ENCODE measurements around the gene MXRA8.
A peak's percentile ranks its signal among the peaks of the same experiment; 100 is the strongest.

MXRA8 gene

DNA sequence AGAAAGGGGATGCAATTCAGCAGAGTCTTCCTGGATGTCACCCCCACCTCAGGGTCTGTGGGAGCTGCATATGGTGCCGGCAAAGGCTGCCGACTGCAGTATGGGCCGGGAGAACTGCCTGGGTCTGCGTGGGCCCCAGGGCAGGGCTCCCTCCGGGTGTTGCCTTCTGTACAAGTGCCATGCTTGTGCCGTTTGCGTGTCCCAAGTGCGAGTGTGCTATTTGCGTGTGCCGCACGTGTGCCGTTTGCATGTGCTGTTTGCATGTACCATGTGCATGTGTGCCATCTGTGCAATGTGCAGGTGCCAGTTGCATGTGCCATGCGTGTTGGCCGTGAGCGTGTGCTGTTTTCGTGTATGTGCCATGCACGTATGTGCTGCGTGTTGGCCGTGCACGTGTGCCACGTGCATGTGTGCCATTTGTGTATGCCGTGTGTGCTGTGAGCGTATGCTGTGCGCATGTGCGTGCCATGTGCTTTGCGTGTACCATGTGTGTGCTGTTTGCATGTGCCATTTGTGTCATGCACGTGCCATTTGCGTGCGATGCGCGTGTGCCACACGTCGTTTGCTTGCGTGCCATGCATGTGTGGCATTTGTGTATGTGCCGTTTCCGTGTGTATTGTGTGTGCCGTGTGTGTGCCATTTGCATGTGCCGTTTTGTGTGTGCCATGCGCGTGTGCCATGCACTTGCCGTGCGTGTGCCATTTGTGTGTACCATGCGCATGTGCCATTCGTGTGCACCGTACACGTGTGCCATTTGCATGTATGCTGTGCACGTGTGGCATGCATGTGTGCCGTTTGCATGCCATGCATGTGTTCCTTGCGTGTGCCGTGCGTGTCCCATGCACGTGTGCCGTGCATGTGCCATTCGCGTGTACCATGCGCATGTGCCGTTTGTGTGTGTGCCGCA, 28.8 kb downstream of the MXRA8 start:
- H3K4me3 ChIP-seq (replicated peaks in 1 of 2; ENCODE audit: low read depth in 2 of 2, low read length in 2 of 2): no peak overlapping the region
- DNase-seq (ENCODE audit: low read depth in 2 of 2): no peak
- TF ChIP-seq, protein P1, sequence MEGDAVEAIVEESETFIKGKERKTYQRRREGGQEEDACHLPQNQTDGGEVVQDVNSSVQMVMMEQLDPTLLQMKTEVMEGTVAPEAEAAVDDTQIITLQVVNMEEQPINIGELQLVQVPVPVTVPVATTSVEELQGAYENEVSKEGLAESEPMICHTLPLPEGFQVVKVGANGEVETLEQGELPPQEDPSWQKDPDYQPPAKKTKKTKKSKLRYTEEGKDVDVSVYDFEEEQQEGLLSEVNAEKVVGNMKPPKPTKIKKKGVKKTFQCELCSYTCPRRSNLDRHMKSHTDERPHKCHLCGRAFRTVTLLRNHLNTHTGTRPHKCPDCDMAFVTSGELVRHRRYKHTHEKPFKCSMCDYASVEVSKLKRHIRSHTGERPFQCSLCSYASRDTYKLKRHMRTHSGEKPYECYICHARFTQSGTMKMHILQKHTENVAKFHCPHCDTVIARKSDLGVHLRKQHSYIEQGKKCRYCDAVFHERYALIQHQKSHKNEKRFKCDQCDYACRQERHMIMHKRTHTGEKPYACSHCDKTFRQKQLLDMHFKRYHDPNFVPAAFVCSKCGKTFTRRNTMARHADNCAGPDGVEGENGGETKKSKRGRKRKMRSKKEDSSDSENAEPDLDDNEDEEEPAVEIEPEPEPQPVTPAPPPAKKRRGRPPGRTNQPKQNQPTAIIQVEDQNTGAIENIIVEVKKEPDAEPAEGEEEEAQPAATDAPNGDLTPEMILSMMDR (IDR thresholded peaks at IDR 0.05; ENCODE audit: low read depth, low read length): no peak

DNA sequence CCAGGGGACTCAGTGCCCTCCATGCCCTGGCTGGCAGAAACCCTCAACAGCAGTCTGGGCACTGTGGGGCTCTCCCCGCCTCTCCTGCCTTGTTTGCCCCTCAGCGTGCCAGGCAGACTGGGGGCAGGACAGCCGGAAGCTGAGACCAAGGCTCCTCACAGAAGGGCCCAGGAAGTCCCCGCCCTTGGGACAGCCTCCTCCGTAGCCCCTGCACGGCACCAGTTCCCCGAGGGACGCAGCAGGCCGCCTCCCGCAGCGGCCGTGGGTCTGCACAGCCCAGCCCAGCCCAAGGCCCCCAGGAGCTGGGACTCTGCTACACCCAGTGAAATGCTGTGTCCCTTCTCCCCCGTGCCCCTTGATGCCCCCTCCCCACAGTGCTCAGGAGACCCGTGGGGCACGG, 30.1 kb downstream of the MXRA8 start:
- DNase-seq (ENCODE audit: low read depth in 2 of 2): no peak
- TF ChIP-seq, protein P1 (IDR thresholded peaks at IDR 0.05; ENCODE audit: low read depth, low read length): no peak
- no peak overlapping the region for H3K4me3 ChIP-seq (replicated peaks in 1 of 2; ENCODE audit: low read depth in 2 of 2, low read length in 2 of 2)

DNA sequence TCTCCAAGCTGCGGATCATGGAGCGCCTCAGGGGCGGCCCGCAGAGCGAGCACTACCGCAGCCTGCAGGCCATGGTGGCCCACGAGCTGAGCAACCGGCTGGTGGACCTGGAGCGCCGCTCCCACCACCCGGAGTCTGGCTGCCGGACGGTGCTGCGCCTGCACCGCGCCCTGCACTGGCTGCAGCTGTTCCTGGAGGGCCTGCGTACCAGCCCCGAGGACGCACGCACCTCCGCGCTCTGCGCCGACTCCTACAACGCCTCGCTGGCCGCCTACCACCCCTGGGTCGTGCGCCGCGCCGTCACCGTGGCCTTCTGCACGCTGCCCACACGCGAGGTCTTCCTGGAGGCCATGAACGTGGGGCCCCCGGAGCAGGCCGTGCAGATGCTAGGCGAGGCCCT, 31.1 kb downstream of the MXRA8 start:
- TF ChIP-seq, protein P1 (IDR thresholded peaks at IDR 0.05; ENCODE audit: low read depth, low read length): no peak
- DNase-seq (ENCODE audit: low read depth in 2 of 2): no peak
- H3K4me3 ChIP-seq (replicated peaks in 1 of 2; ENCODE audit: low read depth in 2 of 2, low read length in 2 of 2): no peak overlapping the region

DNA sequence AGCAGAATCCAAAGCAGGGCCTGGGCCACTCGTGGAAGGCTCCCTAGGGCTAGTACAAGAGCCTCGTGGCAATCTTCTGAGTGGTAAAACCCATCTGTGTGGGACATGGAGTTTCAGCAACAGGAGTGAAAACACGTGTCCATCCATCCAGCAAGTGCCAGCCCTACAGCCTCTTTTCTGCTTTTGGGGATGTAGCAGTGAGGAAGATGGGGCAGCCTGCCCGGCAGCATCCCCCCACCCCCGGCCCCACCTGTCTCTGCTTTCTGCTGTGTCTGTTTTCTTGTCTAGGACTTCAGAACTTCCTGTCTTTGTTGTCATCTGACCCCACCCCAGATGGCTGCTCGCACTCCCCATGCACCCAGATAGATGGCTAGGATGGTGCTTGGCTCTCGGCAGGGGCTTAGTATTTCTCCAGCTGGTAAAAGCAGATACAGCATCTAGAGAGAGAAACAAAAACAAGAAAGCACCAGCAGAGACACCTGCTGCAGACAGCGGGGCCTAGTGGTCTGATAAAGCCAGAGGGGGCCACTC, 32.2 kb downstream of the MXRA8 start:
- H3K4me3 ChIP-seq (replicated peaks in 1 of 2; ENCODE audit: low read depth in 2 of 2, low read length in 2 of 2): peak overlapping the region; percentile 81 to 86
- TF ChIP-seq, protein P1 (IDR thresholded peaks at IDR 0.05; ENCODE audit: low read depth, low read length): no peak

DNA sequence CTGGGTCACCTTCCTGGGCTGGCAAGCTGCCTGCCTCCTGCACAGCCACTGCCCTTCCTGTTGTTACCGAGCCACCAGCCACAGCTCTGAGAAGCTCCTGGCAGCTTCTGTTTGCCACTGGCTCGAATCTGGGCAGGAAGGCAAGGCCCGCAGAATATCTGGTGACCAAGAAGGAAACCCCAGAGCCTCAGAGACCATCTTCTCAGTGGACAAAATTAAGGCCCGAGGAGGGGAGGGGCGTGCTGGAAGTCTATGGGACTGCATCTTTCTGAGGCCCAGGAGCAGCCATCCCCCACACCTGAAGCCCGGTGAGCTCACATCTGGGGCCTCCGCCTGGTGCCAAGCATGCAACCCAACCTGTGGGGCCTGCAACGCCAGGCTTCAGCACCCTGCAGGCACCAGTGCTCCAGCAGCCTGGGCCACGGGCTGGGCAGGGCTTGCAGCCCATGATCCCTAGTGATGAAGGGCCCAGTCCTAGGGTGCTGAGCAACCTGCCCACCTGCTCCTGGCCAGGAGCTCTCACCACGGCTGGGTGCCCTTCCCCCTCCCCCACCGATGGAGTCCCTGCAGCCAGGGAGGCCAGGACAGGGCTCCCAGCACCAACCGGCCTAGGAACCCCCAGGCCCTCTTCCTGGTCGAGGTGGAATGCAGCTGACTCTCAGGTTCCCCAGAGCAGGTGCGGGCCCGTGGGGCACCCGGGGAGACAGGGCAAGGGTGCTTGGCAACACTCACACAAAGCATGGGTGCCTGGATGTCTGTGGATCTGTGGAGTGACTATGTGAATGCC, 32.9 kb downstream of the MXRA8 start:
- no peak for DNase-seq (ENCODE audit: low read depth in 2 of 2)
- H3K4me3 ChIP-seq (replicated peaks in 1 of 2; ENCODE audit: low read depth in 2 of 2, low read length in 2 of 2): peak overlapping the region; percentile 81 to 86
- TF ChIP-seq, protein P1 (IDR thresholded peaks at IDR 0.05; ENCODE audit: low read depth, low read length): no peak

More for the DNA sequence above, 32.2 kb downstream of the MXRA8 start:
- no peak for DNase-seq (ENCODE audit: low read depth in 2 of 2)

DNA sequence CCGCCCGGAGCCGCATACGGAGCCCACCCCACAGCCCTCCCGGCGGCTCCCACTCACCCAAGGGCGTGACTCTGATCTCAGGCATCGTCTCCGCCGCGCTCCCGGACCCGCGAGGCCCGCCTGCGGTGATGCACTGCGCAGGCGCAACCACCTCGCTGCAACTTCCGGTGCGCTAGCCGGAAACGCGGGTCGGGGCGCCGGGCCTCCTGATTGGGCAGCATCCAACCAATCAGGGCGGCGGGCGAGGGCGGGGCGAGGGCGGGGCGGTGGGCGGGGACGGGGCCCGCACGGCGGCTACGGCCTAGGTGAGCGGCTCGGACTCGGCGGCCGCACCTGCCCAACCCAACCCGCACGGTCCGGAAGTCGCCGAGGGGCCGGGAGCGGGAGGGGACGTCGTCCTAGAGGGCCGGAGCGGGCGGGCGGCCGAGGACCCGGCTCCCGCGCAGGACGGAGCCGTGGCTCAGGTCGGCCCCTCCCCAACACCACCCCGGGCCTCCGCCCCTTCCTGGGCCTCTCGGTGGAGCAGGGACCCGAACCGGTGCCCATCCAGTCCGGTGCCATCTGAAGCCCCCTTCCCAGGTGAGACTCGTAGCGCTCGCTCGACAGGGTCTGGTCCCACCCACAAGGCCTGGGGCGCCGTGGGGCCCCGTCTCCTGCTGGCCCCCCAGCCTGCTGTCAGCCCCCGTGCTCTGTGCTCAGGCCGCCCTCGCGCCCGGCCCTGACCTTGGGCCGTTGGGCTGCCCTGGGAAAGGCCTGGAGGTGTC, 33.6 kb downstream of the MXRA8 start, which contains the start of the genes CPTP and INTS11:
Gene CPTP, plus strand, starts transcription at position 279 of the 764 bp plus-strand sequence. CDS start 2,109 bp downstream, outside the sequence.
Gene INTS11, minus strand, starts transcription at position 137 of the 764 bp plus-strand sequence. Its CDS starts 52 bp downstream, at position 85.
- H3K4me3 ChIP-seq (replicated peaks in 1 of 2; ENCODE audit: low read depth in 2 of 2, low read length in 2 of 2): peak within 1 kb of the TSS; percentile 81 to 86
- DNase-seq (ENCODE audit: low read depth in 2 of 2): peak; percentile 90 to 93
- TF ChIP-seq, protein P1 (IDR thresholded peaks at IDR 0.05; ENCODE audit: low read depth, low read length): no peak

Data from cardiac fibroblast (primary cell).